Tongue (tissue), 2 donors: Measurements from ENCODE around the gene RCE1. TPM values are rescaled to one million over a fixed set of nuclear protein-coding genes. Genes with fewer than 3 reads are reported as not detected.

ENCODE experiments used
- DNase-seq: peaks from one replicate; pipeline ENCODE4 v3.0.0-alpha.2; 2015
- total RNA-seq: library from RNA; depleted of rRNA; stranded (reverse); fragments of >200 nt; gene quantifications from one replicate; pipeline ENCODE4 v1.2.3, GENCODE V29; 2014

RCE1 gene
- total RNA-seq, 1 donor from 2014 or later = 14.7 TPM

- peak; percentile 28 for DNase-seq
Measured at GRCh38 chr11:66857234-66857926, 14.1 kb downstream of the RCE1 start.

- no peak for DNase-seq
Measured at GRCh38 chr11:66857927-66858185, 14.6 kb downstream of the RCE1 start.

- DNase-seq = no peak
Measured at GRCh38 chr11:66858186-66858938, 15.1 kb downstream of the RCE1 start.

- no peak for DNase-seq
Measured at GRCh38 chr11:66858939-66859685, 15.9 kb downstream of the RCE1 start.

GRCh38 chr11:66859686-66860448 is 16.6 kb downstream of the RCE1 start:
- DNase-seq = no peak

GRCh38 chr11:66860449-66860831 is 17.2 kb downstream of the RCE1 start:
- no peak for DNase-seq

- DNase-seq = no peak
Measured at GRCh38 chr11:66861038-66861773, 18.0 kb downstream of the RCE1 start.

- DNase-seq = no peak
Measured at GRCh38 chr11:66861774-66862558, 18.7 kb downstream of the RCE1 start.

GRCh38 chr11:66862559-66863037 is 19.4 kb downstream of the RCE1 start:
- no peak for DNase-seq

- no peak for DNase-seq
Measured at GRCh38 chr11:66863428-66864125, 20.3 kb downstream of the RCE1 start.

GRCh38 chr11:66864172-66864901 is 21.1 kb downstream of the RCE1 start:
- no peak for DNase-seq

GRCh38 chr11:66864924-66865697 is 21.9 kb downstream of the RCE1 start:
- peak; percentile 51 for DNase-seq

- no peak for DNase-seq
Measured at GRCh38 chr11:66866007-66866406, 22.8 kb downstream of the RCE1 start.

GRCh38 chr11:66866511-66866986 is 23.3 kb downstream of the RCE1 start:
- peak; percentile 92 for DNase-seq

- no peak for DNase-seq
Measured at GRCh38 chr11:66867425-66868040, 24.3 kb downstream of the RCE1 start.

- DNase-seq = no peak
Measured at GRCh38 chr11:66868082-66868725, 25.0 kb downstream of the RCE1 start.

- DNase-seq = no peak
Measured at GRCh38 chr11:66868726-66869566, 25.7 kb downstream of the RCE1 start.
